K562 (cell line): ENCODE results near the gene PSMD7. TPM values are rescaled to one million over a fixed set of nuclear protein-coding genes. Genes with fewer than 3 reads are reported as not detected.

Experiments used
- CUX1 ChIP-seq: fragments of 200-800 bp; sonication (Bioruptor generic); IDR thresholded peaks from 2 replicates; pipeline ENCODE4 v1.6.1; 2016; ENCODE audit warnings: missing genetic modification characterization, missing compliant biosample characterization
- ELK3 ChIP-seq: fragments of 450-650 bp; formaldehyde crosslinking; IDR thresholded peaks from 2 replicates; pipeline ENCODE4 v1.4.0; 2020; ENCODE audit warnings: mild to moderate bottlenecking
- LARP7 ChIP-seq: fragments of 450-650 bp; IDR thresholded peaks from 2 replicates; pipeline ENCODE4 v1.6.1; 2016
- PPARD ChIP-seq: fragments of 250-450 bp; sonication (Bioruptor Pico); IDR thresholded peaks from 2 replicates; pipeline ENCODE4 v1.8.0; 2022; ENCODE audit warnings: inconsistent platforms, mild to moderate bottlenecking, moderate library complexity
- RBM15 ChIP-seq: fragments of 200-400 bp; formaldehyde crosslinking; IDR thresholded peaks from 2 replicates; pipeline ENCODE4 v1.6.1; 2018; ENCODE audit warnings: mild to moderate bottlenecking, low read length, moderate library complexity; ENCODE audit not compliant: insufficient read depth
- SOX6 ChIP-seq: fragments of 450-650 bp; IDR thresholded peaks from 2 replicates; pipeline ENCODE4 v1.6.1; 2014; ENCODE audit warnings: mild to moderate bottlenecking
- TRIM28 ChIP-seq: fragments of 450-650 bp; IDR thresholded peaks from 2 replicates; pipeline ENCODE4 v1.6.1; 2017
- ZNF518B ChIP-seq: fragments of 250-450 bp; sonication (Bioruptor Pico); IDR thresholded peaks from 2 replicates; pipeline ENCODE4 v1.5.0; 2021; ENCODE audit warnings: mild to moderate bottlenecking, moderate library complexity
- ZNF76 ChIP-seq: fragments of 250-450 bp; sonication (Bioruptor Pico); IDR thresholded peaks from 2 replicates; pipeline ENCODE4 v1.4.0; 2020; ENCODE audit warnings: mild to moderate bottlenecking, moderate library complexity, borderline replicate concordance
- polyA plus RNA-seq, 8 experiments: library from polyadenylated mRNA; depleted of rRNA in 4 of 8; stranded (reverse) in 5 of 8; unstranded in 3 of 8; fragments of >200 nt; fragmentation: Nextera tagmentation in 2 of 8; fragmentation: Illumina TruSeq in 1 of 8; extraction: Ambion mirVana in 2 of 8; extraction: Trizol in 1 of 8; gene quantifications; 2 replicates each; pipeline versions ENCODE4 v1.2.1 to v1.2.3, GENCODE V29; 2011 to 2014; ENCODE audit warnings: inconsistent platforms in 1 of 8, missing spikeins in 1 of 8
- total RNA-seq, 7 experiments: library from RNA; depleted of rRNA in 6 of 7; stranded (reverse); fragments of >200 nt in 6 of 7; fragmentation: Illumina TruSeq in 2 of 7; extraction: Trizol in 2 of 7; gene quantifications; 2 replicates each; pipeline versions ENCODE4 v1.2.1 to v1.2.3, GENCODE V29; 2011 to 2021; ENCODE audit warnings: low replicate concordance in 1 of 7

The PSMD7 gene
- total and polyA plus RNA-seq, 9 of the 15 experiments (the other 6 are each of a cell fraction or from before 2014, with no cell fraction given), result 100 to 226 (median 156) TPM

GRCh38 chr16:74296432-74297144, at the start of gene PSMD7 (continued):
- peak; percentile 15 for TF ChIP-seq SOX6
- TF ChIP-seq RBM15, result no peak
- TF ChIP-seq ELK3 (CRISPR knock-in tag), result no peak
- TF ChIP-seq PPARD (CRISPR knock-in tag), result no peak
- no peak for TF ChIP-seq CUX1 (CRISPR knock-in tag)
- no peak for TF ChIP-seq TRIM28
- TF ChIP-seq ZNF518B, result no peak
- TF ChIP-seq ZNF76 (CRISPR knock-in tag), result peak; percentile 84; the same call in 1 of the 2 replicates
- no peak for TF ChIP-seq LARP7
